CD4-positive, alpha-beta T cell (primary cell): ENCODE data around the gene MAT2A. TPM values are rescaled to one million over a fixed set of nuclear protein-coding genes. Genes with fewer than 3 reads are reported as not detected.
A peak's percentile ranks its signal among the peaks of the same experiment; 100 is the strongest.

ENCODE experiments used
- ATAC-seq: fragments of 200-7000 bp; cut with Tn5 transposase; one replicate; pipeline ENCODE4 v1.10.0; 2022; ENCODE audit warnings: mild to moderate bottlenecking; ENCODE audit not compliant: poor library complexity
- CTCF ChIA-PET: fragments of 350-600 bp; sonication (Branson Sonifier 250); formaldehyde crosslinking; loops from one replicate; lab custom pipeline; 2021; ENCODE audit warnings: antibody characterized with exemption, inconsistent platforms; lab: Charles Lee
- POLR2A ChIA-PET: fragments of 350-600 bp; sonication (Branson Sonifier 250); formaldehyde crosslinking; loops from one replicate; lab custom pipeline; 2021; ENCODE audit warnings: antibody characterized with exemption, inconsistent platforms; lab: Charles Lee
- DNase-seq, 14 experiments: peaks; one replicate each; pipeline ENCODE4 v3.0.0-alpha.2; 2013 to 2020; ENCODE audit warnings: mixed read lengths in 2 of 14
- H3K27ac ChIP-seq, 2 donors: one replicate each; pipeline versions ENCODE4 v1.5.1 to v1.7.0; 2013; ENCODE audit warnings: low read length in 2 of 2, low read depth in 1 of 2, mild to moderate bottlenecking in 1 of 2
- H3K27me3 ChIP-seq, 2 experiments: 1 replicate in 1 of 2; 2 replicates in 1 of 2; pipeline versions ENCODE4 v1.6.1 to v1.7.0; 2013; ENCODE audit warnings: low read length in 2 of 2, control low read depth in 1 of 2, mild to moderate bottlenecking in 1 of 2, moderate library complexity in 1 of 2; ENCODE audit not compliant: insufficient read depth in 2 of 2, control insufficient read depth in 1 of 2
- H3K36me3 ChIP-seq: one replicate; pipeline ENCODE4 v1.6.1; 2013; ENCODE audit warnings: low read length, control low read depth; ENCODE audit not compliant: insufficient read depth
- H3K4me1 ChIP-seq: one replicate; pipeline ENCODE4 v1.6.1; 2013; ENCODE audit warnings: low read length, control low read depth; ENCODE audit not compliant: insufficient read depth
- H3K4me3 ChIP-seq: one replicate; pipeline ENCODE4 v1.5.1; 2013; ENCODE audit warnings: mild to moderate bottlenecking, low read length, moderate library complexity
- H3K9me3 ChIP-seq, 2 experiments: 1 replicate in 1 of 2; 2 replicates in 1 of 2; pipeline versions ENCODE4 v1.6.1 to v1.7.0; 2013; ENCODE audit warnings: low read length in 2 of 2, mild to moderate bottlenecking in 2 of 2, control low read depth in 1 of 2, moderate library complexity in 1 of 2; ENCODE audit not compliant: control insufficient read depth in 1 of 2, insufficient read depth in 1 of 2
- H3K27ac Mint-ChIP-seq: one replicate; pipeline ENCODE4 v1.8.0; 2020; ENCODE audit warnings: mixed read lengths
- H3K27me3 Mint-ChIP-seq: one replicate; pipeline ENCODE4 v1.8.0; 2021; ENCODE audit warnings: mixed read lengths
- H3K36me3 Mint-ChIP-seq: one replicate; pipeline ENCODE4 v1.8.0; 2021; ENCODE audit warnings: low read depth, mixed read lengths
- H3K4me1 Mint-ChIP-seq: one replicate; pipeline ENCODE4 v1.8.0; 2021; ENCODE audit warnings: low read depth, mixed read lengths
- H3K4me3 Mint-ChIP-seq: one replicate; pipeline ENCODE4 v1.8.0; 2020; ENCODE audit warnings: mild to moderate bottlenecking, mixed read lengths
- H3K9me3 Mint-ChIP-seq: one replicate; pipeline ENCODE4 v1.8.0; 2020; ENCODE audit warnings: mixed read lengths
- CTCF ChIP-seq: fragments of 200-600 bp; IDR thresholded peaks from one replicate; pipeline ENCODE4 v1.8.0; 2022; ENCODE audit warnings: antibody characterized with exemption, mild to moderate bottlenecking
- intact Hi-C, 2 experiments: fragments of 100-400 bp; cut with DNase I in 1 of 2; cut with micrococcal nuclease in 1 of 2; formaldehyde crosslinking; loops; one replicate each; pipeline versions ENCODE4 v1.15.1 to v1.9.0; 2023 to 2025; cut with DNase I, micrococcal nuclease
- total RNA-seq, 174 experiments: library from RNA in 2 of 174; stranded (reverse) in 2 of 174; gene quantifications; one replicate each; pipeline ENCODE4 v1.2.3 and lab custom pipeline; 2021 to 2026

The MAT2A gene
- total RNA-seq, 2 experiments from 2014 or later: 121 to 122 TPM

DNA sequence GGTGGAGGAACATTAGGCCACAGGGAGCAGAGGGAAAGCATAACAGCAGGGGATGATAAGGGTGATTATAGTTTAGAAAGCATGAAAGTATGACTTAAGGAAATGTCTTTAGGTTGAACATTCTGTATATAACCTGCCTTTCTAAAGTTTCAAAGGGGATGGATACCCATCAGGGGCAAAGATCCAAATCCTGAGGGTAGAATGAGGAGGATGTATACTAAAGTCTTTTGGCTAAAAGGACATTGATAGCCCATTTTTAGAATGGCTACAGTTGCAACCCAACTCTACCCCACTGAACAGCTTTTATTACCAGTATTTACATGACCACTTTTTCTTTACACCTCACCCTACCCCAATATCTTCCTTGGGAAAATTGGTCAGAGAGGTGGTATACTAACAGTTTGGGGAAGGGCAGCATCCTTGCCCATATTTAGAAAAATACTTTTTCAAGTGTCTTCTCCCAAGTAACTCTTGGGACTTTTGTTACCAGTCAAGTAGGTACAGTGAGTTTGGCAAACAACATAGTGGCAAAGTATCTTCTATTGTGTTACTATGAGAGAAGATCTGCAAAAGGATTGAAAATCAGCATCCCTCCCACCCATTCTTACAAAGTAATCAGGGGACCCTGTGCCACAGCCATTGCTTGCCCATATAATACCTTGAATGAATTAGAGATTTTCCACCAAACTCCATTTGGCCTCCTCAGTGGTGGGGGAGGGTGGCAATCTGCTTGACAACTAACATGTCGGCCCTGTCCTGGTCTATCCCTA is 8.3 kb downstream of the MAT2A start:
- H3K27ac ChIP-seq: no peak overlapping the region
- CTCF ChIA-PET: no interaction called here
- no peak for DNase-seq
- peaks cover 60% of the 10 kb centered on the region for H3K36me3 ChIP-seq
- Mint-ChIP-seq H3K4me3 (no peak overlapping the region), H3K36me3 (peaks cover 81% of the 10 kb centered on the region), H3K4me1 (peaks cover 16% of the 10 kb centered on the region), H3K27ac (peak overlapping the region; percentile 4), H3K27me3 (no peaks in the 10 kb centered on the region), H3K9me3 (no peaks in the 10 kb centered on the region)
- H3K27me3 ChIP-seq: no peaks in the 10 kb centered on the region
- H3K4me3 ChIP-seq: no peak overlapping the region
- peaks cover 4% of the 10 kb centered on the region for H3K4me1 ChIP-seq
- POLR2A ChIA-PET: interaction anchor here (0.8 to 5.0 kb wide), 3 partner anchors 8 to 142 kb away, joined by 3 to 38 read pairs (median 3); partner anchors contain the start of gene MAT2A
- no peaks in the 10 kb centered on the region for H3K9me3 ChIP-seq
- no peak for TF ChIP-seq CTCF
- ATAC-seq: no peak
- intact Hi-C loops: no loop called here

GRCh38 chr2:85547859-85548607 is 9.1 kb downstream of the MAT2A start:
- CTCF ChIA-PET: interaction anchor here (1.4 kb wide), 1 partner anchor 127 kb away, joined by 4 read pairs; no protein-coding TSS in a partner anchor
- H3K36me3 ChIP-seq: peaks cover 60% of the 10 kb centered on the region

More at GRCh38 chr2:85547859-85548607, 9.1 kb downstream of the MAT2A start:
- Mint-ChIP-seq H3K4me1 (peaks cover 10% of the 10 kb centered on the region), H3K27me3 (no peaks in the 10 kb centered on the region), H3K4me3 (no peak overlapping the region), H3K27ac (no peak overlapping the region), H3K9me3 (no peaks in the 10 kb centered on the region), H3K36me3 (peaks cover 81% of the 10 kb centered on the region)
- intact Hi-C loops: no loop called here
- no peak overlapping the region for H3K27ac ChIP-seq
- POLR2A ChIA-PET: interaction anchor here (0.9 to 5.0 kb wide), 4 partner anchors 9 to 143 kb away, joined by 3 to 38 read pairs (median 6); partner anchors contain the start of genes GGCX and MAT2A
- H3K4me3 ChIP-seq: no peak overlapping the region
- no peaks in the 10 kb centered on the region for H3K9me3 ChIP-seq
- peaks cover 4% of the 10 kb centered on the region for H3K4me1 ChIP-seq
- ATAC-seq: no peak
- TF ChIP-seq CTCF: no peak
- H3K27me3 ChIP-seq: no peaks in the 10 kb centered on the region
- no peak for DNase-seq
